Endothelial cell of umbilical vein (primary cell): ENCODE data around the gene IFIT3. TPM values are rescaled to one million over a fixed set of nuclear protein-coding genes. Genes with fewer than 3 reads are reported as not detected.

Experiments used
- BruUV-seq: library from RNA; stranded (reverse); fragments of 400-500 nt; replicated peaks from 2 replicates; lab custom pipeline; 2021; lab: Mats Ljungman, UMichigan
- CTCF ChIA-PET: fragments of 300-600, 350-600 bp; sonication (Branson Sonifier 250); formaldehyde crosslinking; loops from one replicate; lab custom pipeline; 2021; ENCODE audit warnings: antibody characterized with exemption, inconsistent platforms; lab: Charles Lee
- POLR2A ChIA-PET: fragments of 300-600, 350-600 bp; sonication (Branson Sonifier 250); formaldehyde crosslinking; loops from one replicate; lab custom pipeline; 2021; ENCODE audit warnings: antibody characterized with exemption, inconsistent platforms; lab: Charles Lee
- DNase-seq: peaks from one replicate; pipeline ENCODE4 v3.0.0-alpha.2; 2011; ENCODE audit warnings: low read depth, low spot score
- FAIRE-seq: peaks from 2 replicates; lab custom pipeline; 2011; peaks lifted over from hg19 to GRCh38; lab: Jason Lieb, UNC
- H2AFZ ChIP-seq: 2 replicates; pipeline ENCODE4 v1.6.0; 2012; ENCODE audit warnings: low read depth, low read length, control low read depth, inconsistent platforms
- H3K27ac ChIP-seq: 2 replicates; pipeline ENCODE4 v1.5.1; 2011; ENCODE audit warnings: low read depth, mild to moderate bottlenecking, control low read depth, low read length, moderate library complexity; ENCODE audit not compliant: insufficient read depth
- H3K27me3 ChIP-seq, 2 experiments: 2 replicates each; pipeline versions ENCODE4 v1.6.0 to v1.6.1; 2011; ENCODE audit warnings: low read length in 2 of 2, mixed read lengths in 1 of 2; ENCODE audit not compliant: control insufficient read depth in 2 of 2, insufficient read depth in 2 of 2
- H3K36me3 ChIP-seq, 2 experiments: 2 replicates in 1 of 2; 3 replicates in 1 of 2; pipeline ENCODE4 v1.5.1; 2011; ENCODE audit warnings: low read length in 2 of 2, mild to moderate bottlenecking in 1 of 2, moderate library complexity in 1 of 2; ENCODE audit not compliant: control insufficient read depth in 2 of 2, insufficient read depth in 2 of 2; ENCODE audit errors: extremely low read depth in 1 of 2
- H3K4me1 ChIP-seq: 3 replicates; pipeline ENCODE4 v1.5.1; 2011; ENCODE audit warnings: mild to moderate bottlenecking, low read length; ENCODE audit not compliant: control insufficient read depth, insufficient read depth; ENCODE audit errors: extremely low read depth
- H3K4me2 ChIP-seq: 2 replicates; pipeline ENCODE4 v1.6.1; 2011; ENCODE audit warnings: low read length, control low read depth, mixed read lengths; ENCODE audit not compliant: insufficient read depth
- H3K4me3 ChIP-seq, 3 experiments: fragments of 200-600 bp in 1 of 3; sonication (generic), shearing (Covaris generic) in 1 of 3; replicated peaks in 1 of 3; 2 replicates each; pipeline ENCODE4 v1.5.1; 2011 to 2016; ENCODE audit warnings: control low read depth in 3 of 3, low read length in 3 of 3, mild to moderate bottlenecking in 2 of 3, inconsistent platforms in 1 of 3, low read depth in 1 of 3, moderate library complexity in 1 of 3; ENCODE audit not compliant: insufficient read depth in 1 of 3
- H3K79me2 ChIP-seq: 2 replicates; pipeline ENCODE4 v1.6.0; 2012; ENCODE audit warnings: low read length, inconsistent platforms; ENCODE audit not compliant: control insufficient read depth, insufficient read depth
- H3K9ac ChIP-seq: replicated peaks from 2 replicates; pipeline ENCODE3; 2011; ENCODE audit warnings: low read length, control low read depth; ENCODE audit not compliant: insufficient read depth; ENCODE audit errors: extremely low read depth
- H3K9me1 ChIP-seq: replicated peaks from 3 replicates; pipeline ENCODE4 v1.6.0; 2011; ENCODE audit warnings: mild to moderate bottlenecking, low read length; ENCODE audit not compliant: control insufficient read depth, insufficient read depth; ENCODE audit errors: extremely low read depth
- H3K9me3 ChIP-seq: replicated peaks from 2 replicates; pipeline ENCODE4 v1.5.1; 2012; ENCODE audit warnings: low read length, inconsistent platforms; ENCODE audit not compliant: control insufficient read depth, insufficient read depth
- H4K20me1 ChIP-seq: replicated peaks from 2 replicates; pipeline ENCODE3; 2011; ENCODE audit warnings: mild to moderate bottlenecking, low read length; ENCODE audit not compliant: control insufficient read depth, insufficient read depth; ENCODE audit errors: extremely low read depth
- FOS ChIP-seq: IDR thresholded peaks from 2 replicates; pipeline ENCODE4 v1.6.1; 2011; ENCODE audit warnings: mild to moderate bottlenecking, low read length, moderate library complexity, borderline replicate concordance; ENCODE audit not compliant: insufficient read depth
- GATA2 ChIP-seq: IDR thresholded peaks from 2 replicates; pipeline ENCODE4 v1.7.0; 2011; ENCODE audit warnings: low read depth, mild to moderate bottlenecking, moderate library complexity, mixed read lengths, low read length; ENCODE audit not compliant: insufficient read length, insufficient read depth
- JUN ChIP-seq: IDR thresholded peaks from 2 replicates; pipeline ENCODE4 v1.6.1; 2011; ENCODE audit warnings: borderline replicate concordance, low read depth; ENCODE audit not compliant: insufficient read length, insufficient read depth
- POLR2A ChIP-seq: IDR thresholded peaks from 2 replicates; pipeline ENCODE4 v1.6.1; 2012; ENCODE audit warnings: low read depth, mild to moderate bottlenecking, control low read depth, low read length
- dilution Hi-C: fragments of 300-500 bp; cut with MboI; formaldehyde crosslinking; loops from one replicate; pipeline ENCODE4 v1.15.0; 2019; ENCODE audit warnings: low sequenced_read_pairs; ENCODE audit not compliant: extremely low pct_ligation_motif_present
- intact Hi-C: fragments of 100-400 bp; cut with micrococcal nuclease; formaldehyde crosslinking; loops from one replicate; pipeline ENCODE4 v1.10.0; 2022
- polyA plus RNA-seq, 4 experiments: library from polyadenylated mRNA; depleted of rRNA in 3 of 4; stranded (reverse) in 3 of 4; unstranded in 1 of 4; fragments of >200 nt; gene quantifications; 2 replicates each; pipeline versions ENCODE4 v1.2.1 to v1.2.3, GENCODE V29; 2011 to 2012; ENCODE audit warnings: missing spikeins in 1 of 4
- total RNA-seq: library from RNA; stranded (reverse); gene quantifications from 2 replicates; pipeline ENCODE4 v1.2.3, GENCODE V29; 2021
- TF ChIP-seq, protein P1 (sequence below): IDR thresholded peaks from 2 replicates; pipeline ENCODE4 v1.6.1; 2011; ENCODE audit not compliant: insufficient read depth, insufficient read length

The IFIT3 gene
- total and polyA plus RNA-seq, 2 donors (not counting 3 experiments of a cell fraction or from before 2014, with no cell fraction given) = 1.2 to 3.1 TPM

DNA sequence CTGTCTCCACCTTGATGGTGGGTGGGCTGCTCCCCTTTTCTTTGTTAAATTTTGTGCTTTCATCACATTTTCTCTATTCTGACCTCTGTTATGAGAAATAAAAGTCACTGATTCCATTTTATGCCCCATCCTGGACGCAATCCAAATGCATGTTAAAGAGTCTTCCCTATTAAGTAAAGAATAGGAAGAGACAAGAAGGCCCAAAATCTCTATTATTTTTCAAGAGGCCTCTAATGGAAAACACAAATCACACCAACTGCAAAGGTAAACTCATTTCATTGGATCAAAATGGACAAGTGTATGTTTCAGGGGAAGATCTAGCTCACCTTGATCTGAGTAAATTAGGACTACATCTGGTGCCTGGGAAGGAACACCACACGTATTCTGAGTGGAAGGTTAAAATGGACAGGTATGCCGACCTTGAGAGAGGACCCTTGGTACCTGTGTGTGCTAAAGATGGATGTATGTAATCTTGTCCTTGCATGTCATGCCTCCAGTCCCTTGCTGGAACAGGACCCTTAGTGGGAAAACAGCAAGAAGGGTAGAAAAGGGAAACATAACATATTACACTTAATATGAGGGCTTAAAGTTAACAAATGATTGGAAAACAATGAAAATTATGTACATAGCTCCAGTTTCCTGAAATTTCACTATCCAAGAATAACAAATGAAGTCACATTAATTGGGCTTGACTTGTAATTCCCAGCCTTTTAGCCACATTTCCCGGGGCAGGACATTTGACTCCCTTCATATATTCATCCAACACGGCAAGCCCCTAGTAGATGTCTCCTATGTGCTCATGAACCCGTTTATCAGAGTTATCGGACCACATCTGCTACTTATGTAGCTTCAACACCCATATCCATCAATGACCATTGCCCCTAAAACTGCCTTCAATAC lies 18.4 kb upstream of the IFIT3 start:
- intact Hi-C loops (no loop called here), dilution Hi-C loops (no loop called here)
- no peak overlapping the region for H3K27ac ChIP-seq
- no peaks in the 10 kb centered on the region for H3K79me2 ChIP-seq
- H3K4me2 ChIP-seq = no peak overlapping the region
- H2AFZ ChIP-seq = no peak overlapping the region
- DNase-seq = peak; percentile 59
- no peaks in the 10 kb centered on the region for H4K20me1 ChIP-seq
- peaks cover 25 to 29% of the 10 kb centered on the region in 2 experiments for H3K27me3 ChIP-seq
- no TSS peak for BruUV-seq
- no peaks in the 10 kb centered on the region for H3K36me3 ChIP-seq
- H3K4me1 ChIP-seq = no peaks in the 10 kb centered on the region
- H3K9me3 ChIP-seq = no peaks in the 10 kb centered on the region
- POLR2A ChIA-PET = no interaction called here
- no peak for TF ChIP-seq FOS
- TF ChIP-seq, protein P1, sequence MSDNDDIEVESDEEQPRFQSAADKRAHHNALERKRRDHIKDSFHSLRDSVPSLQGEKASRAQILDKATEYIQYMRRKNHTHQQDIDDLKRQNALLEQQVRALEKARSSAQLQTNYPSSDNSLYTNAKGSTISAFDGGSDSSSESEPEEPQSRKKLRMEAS = no peak
- no peak for TF ChIP-seq POLR2A
- no peak for TF ChIP-seq GATA2
- TF ChIP-seq JUN = no peak
- CTCF ChIA-PET = interaction anchor here (1.1 to 1.4 kb wide), 2 partner anchors 19 to 60 kb away, joined by 6 read pairs; partner anchors contain the start of gene IFIT3
- no peak overlapping the region for H3K9ac ChIP-seq
- no peak for FAIRE-seq
- no peaks in the 10 kb centered on the region for H3K9me1 ChIP-seq
- no peak overlapping the region for H3K4me3 ChIP-seq
